Peyer's patch (tissue), 4 donors: ENCODE measurements around the gene CLDN9.

ENCODE experiments used
- CTCF ChIP-seq, 6 experiments: fragments of 450-650 bp in 4 of 6; fragments of 200-600 bp in 2 of 6; sonication (generic) in 1 of 6; IDR thresholded peaks; one replicate each; pipeline ENCODE4 v1.5.1; 2017 to 2019; ENCODE audit warnings: antibody characterized with exemption in 6 of 6, mild to moderate bottlenecking in 3 of 6, moderate library complexity in 1 of 6
- POLR2A ChIP-seq, 2 donors: fragments of 450-650 bp; IDR thresholded peaks; one replicate each; pipeline ENCODE4 v1.5.1; 2017; ENCODE audit warnings: antibody characterized with exemption in 2 of 2, mild to moderate bottlenecking in 2 of 2, moderate library complexity in 2 of 2

GRCh38 chr16:2982402-2982801 is 30.3 kb upstream of the CLDN9 start:
- TF ChIP-seq CTCF (IDR thresholded peaks at IDR 0.05) (no peak), POLR2A (IDR thresholded peaks at IDR 0.05) (no peak)
